HPDE6-E6E7 (cell line): ENCODE data around the gene PDIA2.

Experiments used
- DNase-seq: peaks from one replicate; pipeline ENCODE4 v3.0.0; 2011; ENCODE audit warnings: missing footprints; ENCODE audit errors: extremely low spot score

Gene PDIA2

GRCh38 chr16:296806-297510 lies 14.0 kb downstream of the PDIA2 start:
- DNase-seq = no peak

GRCh38 chr16:297832-298231 lies 14.9 kb downstream of the PDIA2 start:
- DNase-seq = no peak

GRCh38 chr16:301235-301634 lies 18.3 kb downstream of the PDIA2 start:
- DNase-seq = no peak

- DNase-seq = no peak
These were observed 19.0 kb downstream of the PDIA2 start for GRCh38 chr16:301950-302349.

- DNase-seq = no peak
These were observed 21.0 kb downstream of the PDIA2 start for GRCh38 chr16:303760-304505.

GRCh38 chr16:305916-306626 lies 23.1 kb downstream of the PDIA2 start:
- no peak for DNase-seq

GRCh38 chr16:306911-307370 lies 24.0 kb downstream of the PDIA2 start:
- no peak for DNase-seq

GRCh38 chr16:307691-308312 lies 24.8 kb downstream of the PDIA2 start:
- no peak for DNase-seq

GRCh38 chr16:309476-309875 lies 26.5 kb downstream of the PDIA2 start:
- no peak for DNase-seq

GRCh38 chr16:311725-312124 lies 28.8 kb downstream of the PDIA2 start:
- DNase-seq = no peak

GRCh38 chr16:314351-314750 lies 31.4 kb downstream of the PDIA2 start:
- DNase-seq = no peak

GRCh38 chr16:314795-315299 lies 31.9 kb downstream of the PDIA2 start:
- DNase-seq = no peak

GRCh38 chr16:316741-317464 lies 33.9 kb downstream of the PDIA2 start:
- no peak for DNase-seq

GRCh38 chr16:317583-317982 lies 34.6 kb downstream of the PDIA2 start:
- DNase-seq = no peak

GRCh38 chr16:318628-319027 lies 35.7 kb downstream of the PDIA2 start:
- no peak for DNase-seq

- no peak for DNase-seq
These were observed 37.2 kb downstream of the PDIA2 start for GRCh38 chr16:320206-320605.

GRCh38 chr16:321532-321931 lies 38.6 kb downstream of the PDIA2 start:
- DNase-seq = no peak

- no peak for DNase-seq
These were observed 39.6 kb downstream of the PDIA2 start for GRCh38 chr16:322476-323143.

GRCh38 chr16:324201-324450 lies 41.2 kb downstream of the PDIA2 start:
- DNase-seq = no peak

GRCh38 chr16:324451-325334 lies 41.7 kb downstream of the PDIA2 start:
- no peak for DNase-seq
